ENCODE measurements around the gene WSCD2.

WSCD2 gene

DNA sequence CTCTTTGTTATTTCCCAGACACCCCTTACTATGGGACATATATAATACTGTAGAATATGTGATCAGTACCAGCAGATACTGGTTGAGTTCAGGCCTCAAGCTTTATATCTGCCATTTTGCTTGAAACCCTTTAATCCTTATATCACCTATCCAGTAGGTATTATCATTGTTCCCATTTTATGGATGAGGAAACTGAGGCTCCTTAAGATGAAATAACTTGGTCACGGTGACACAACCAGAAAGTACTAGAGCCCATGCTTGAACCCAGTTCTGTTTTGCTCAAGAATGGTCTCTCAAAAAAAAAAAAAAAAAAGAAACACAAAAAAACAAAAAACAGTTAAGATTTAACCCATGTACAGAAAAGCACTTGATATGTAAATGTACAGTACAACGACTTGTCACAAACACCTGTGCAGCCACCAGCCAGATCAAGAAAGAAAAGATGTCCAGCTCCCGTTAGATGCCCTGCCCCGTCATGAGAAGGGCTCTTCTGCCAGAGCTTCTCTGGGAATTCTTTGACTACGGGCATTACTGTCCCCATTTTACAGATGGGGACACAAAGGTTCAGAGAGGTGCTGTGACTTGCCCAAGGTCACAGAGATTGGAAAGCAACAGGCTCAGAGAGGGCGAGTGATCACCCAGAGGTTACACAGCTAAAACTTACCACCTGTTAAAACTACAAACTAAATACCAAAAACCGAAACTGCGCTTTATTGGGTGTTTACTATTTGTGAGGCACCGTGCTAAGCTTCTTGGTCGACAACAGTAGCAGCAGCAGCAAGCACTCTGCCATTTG lies 669 bp upstream of the WSCD2 start:
- DNase-seq (ENCODE audit: low read depth): no peak

DNA sequence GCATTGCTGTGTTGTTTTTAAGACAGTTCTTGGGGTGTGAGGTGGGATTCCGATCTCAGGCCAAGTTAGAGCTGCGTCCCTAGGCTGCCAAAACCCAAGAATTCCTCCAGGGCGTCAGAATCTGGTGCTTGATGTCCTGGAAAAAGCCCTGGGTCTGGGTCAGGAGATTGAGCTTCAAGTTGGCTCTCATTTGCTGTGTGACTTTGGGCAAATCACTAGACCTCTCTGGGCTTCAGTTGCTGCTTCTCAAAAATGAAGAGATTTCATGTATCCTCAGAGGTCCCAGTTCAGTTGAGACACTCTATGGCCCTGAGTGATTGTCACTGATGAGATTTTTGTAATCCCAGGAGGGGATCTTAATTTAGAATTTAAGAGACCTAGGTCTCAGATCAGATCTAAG lies 1.9 kb downstream of the WSCD2 start:
- DNase-seq (ENCODE audit: low read depth): no peak

DNA sequence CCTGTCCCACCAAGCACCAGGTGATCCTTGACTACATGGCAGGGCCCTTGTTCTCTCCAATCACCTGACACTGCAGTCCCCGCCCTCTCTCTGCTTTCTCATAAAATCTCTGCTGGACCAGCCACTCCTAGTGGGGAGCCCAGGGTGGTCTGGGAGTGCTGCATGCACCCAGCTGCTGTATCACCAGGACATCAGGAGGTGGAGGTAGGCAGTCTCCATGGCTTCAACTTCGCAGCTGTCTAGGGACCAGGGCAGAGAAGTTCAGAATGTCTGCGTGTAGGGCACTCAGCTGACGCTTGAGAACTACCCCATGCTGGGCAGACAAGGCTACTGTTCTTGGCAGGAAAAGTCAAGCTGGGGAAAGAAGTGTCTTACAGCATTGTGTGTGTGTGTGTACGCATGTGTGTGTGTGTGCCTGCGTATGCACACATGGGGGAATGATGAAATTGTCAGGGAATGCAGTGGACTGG lies 2.6 kb downstream of the WSCD2 start:
- no peak for DNase-seq (ENCODE audit: low read depth)

DNA sequence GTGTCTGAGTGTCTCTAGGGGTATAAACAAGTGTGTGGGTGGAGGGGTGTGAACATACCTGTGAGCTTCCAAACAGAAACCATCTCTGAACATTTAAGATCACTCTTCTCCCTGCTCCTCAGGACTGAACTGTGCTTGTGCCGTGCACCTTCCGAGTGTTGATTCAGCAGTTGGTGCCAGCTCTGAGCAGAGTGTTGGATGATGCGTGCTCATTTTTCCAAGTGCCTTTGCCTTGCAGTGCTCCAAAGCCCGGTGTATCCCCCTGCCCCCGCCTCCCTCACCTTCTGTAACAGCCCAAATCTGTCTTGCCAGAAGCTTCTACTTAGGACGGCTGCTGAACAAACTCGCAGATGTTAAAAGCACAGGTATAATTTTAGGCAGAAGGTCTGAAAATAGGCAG lies 4.4 kb downstream of the WSCD2 start:
- DNase-seq (ENCODE audit: low read depth): no peak

DNA sequence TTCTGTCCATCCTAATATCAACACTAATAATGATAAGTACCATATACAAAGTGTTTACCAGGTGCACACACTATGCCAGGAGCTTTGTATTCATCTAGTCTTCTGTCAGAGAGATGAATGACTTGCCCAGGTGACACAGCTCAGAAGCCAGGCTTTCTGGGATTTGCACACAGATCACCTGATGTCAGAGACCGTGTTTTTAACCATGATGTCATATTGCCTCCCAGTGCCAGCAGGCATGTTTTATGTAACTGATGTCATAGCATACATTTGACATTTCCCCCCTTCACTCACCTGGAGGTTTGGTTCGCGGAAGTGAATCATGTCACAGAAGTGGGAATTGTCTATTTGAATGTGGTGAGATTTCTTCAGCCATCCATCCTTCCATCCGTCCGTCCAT lies 5.7 kb downstream of the WSCD2 start:
- DNase-seq (ENCODE audit: low read depth): no peak

DNA sequence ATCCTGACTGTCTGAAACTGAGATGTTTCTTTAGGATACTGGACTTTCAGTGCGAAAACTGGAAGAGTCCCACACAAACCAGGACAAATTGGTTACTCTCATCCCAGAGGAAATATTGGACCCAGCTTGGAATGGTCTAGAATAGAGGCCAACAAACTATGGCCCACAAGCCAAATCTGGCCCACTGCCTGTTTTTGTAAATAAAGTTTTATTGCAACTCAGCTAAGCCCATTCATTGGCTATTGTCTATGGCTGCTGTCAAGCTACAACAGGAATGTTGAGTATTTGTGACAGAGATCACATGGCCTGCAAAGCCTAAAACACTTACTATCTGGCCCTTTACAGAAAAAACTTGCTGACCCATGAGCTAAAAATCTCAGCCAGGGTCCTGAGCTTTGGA lies 6.5 kb downstream of the WSCD2 start:
- DNase-seq (ENCODE audit: low read depth): no peak

DNA sequence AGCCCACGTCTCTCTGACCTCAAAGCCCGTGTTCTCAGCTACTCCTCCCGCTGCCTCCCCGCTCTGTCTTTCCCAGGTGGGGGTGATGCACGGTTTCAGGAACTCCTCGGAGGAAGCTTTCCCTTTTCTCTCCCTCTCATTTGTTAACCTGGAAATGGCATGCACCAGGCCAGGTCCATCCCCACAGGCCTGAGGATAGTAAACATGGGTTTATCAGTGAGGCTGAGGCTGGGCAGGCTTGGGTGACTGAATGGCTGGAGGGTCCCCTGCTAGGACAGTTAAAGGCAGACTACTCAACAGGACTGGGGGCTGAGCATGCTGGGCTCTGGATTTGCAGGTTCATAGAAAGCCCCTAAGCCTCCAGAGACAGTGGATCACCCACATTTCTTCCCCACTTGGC lies 7.6 kb downstream of the WSCD2 start:
- DNase-seq (ENCODE audit: low read depth): no peak

DNA sequence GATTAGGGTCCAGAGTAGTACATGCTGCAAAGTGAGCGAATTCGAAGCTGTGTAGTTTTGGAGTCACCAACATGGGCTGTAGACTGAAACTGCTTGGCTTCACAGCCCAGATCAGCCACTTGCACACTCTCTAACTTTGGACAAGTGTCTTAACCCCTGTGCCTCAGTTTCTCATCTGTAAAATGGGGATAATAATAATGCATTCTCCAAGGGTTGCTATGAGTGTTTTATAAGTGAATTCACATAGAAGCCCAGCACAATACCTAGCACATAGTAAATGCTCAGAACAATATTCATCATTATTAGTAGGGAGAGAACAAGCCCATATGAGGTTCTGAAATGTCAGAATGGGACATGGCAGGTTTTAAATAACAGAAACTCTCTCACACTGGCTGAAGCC lies 10.4 kb downstream of the WSCD2 start:
- no peak for DNase-seq (ENCODE audit: low read depth)

DNA sequence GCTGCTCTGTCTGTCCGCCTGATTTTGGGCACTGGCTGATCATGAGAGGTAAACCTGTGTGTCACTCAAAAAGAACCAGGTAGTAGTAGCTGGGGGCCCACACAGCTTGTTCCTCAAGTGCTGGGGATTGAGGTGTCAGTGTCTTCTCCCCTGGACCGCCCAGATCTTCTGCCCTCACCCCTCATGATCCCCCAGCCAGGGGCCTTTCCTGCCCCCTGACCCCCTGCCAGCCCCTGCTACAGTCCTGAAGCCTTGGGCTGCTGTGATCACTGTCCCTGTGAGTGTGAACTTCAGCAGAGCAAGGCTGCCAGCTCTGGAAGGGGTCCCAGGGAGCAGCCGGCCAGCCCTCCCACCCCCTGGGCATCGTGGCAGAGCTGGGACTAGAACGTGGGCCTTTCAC lies 11.4 kb downstream of the WSCD2 start:
- no peak for DNase-seq (ENCODE audit: low read depth)

DNA sequence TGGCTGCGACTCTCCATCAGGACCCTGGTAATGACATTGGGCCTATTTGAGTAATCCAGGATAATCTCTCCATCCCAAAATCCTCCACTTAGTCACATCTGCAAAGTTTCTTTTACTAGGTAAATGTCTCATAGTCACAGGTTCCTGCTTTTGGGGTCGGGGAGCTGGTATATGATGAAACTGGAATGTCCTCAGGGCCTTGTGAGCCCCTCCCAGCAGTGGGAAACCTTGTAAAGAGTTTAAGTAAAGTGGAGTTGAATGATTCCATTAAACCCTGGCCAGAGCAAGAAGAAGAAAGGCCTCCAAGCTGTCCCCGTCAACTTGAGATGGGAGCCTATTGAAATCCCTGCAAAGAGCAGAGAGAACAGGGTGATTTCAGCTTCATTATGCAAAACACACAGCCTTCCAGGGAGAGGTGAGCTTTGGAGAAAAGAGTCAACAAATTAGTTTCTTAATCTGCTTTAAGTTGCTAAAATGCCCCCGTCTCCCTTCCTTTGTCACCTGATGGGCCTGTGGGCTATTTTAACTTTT lies 12.6 kb downstream of the WSCD2 start:
- DNase-seq (ENCODE audit: low read depth): no peak

DNA sequence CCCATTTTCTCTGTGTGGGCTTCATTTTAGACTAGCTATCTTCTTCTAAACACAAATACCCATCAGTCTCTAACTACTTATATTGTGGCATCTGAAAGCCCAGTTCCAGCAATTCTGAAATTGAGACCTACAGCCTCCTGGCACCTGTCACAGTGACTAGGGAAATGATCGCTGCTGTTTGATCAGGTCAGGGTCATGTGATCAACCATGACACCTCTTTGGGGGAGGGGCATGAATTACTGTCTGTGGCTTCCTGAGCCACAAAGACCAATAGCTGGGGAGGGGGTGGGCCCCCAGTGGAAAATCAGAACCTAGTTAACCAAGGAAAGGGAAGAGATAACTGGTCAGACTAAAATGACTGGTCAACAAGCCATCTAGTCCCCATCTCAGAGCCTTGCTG lies 14.1 kb downstream of the WSCD2 start:
- DNase-seq (ENCODE audit: low read depth): no peak

DNA sequence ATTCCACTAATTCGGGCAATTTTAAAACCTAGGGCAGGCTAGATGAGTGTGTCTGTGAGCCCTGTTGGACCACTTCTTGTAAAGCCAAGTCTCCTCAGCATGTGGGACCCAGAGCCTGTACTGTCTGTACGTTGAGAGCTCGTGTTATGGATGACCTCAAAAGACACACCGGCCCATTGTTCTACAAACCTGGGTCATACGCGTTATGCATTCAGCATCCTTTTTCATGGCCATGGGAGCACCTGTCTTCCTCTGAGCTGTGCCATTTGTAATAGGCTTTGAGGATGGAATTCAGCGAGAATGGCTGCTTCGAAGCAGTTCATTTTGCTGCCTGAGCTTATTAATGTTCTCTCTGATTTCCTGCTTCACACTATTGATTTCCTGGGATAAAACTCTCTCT lies 15.0 kb downstream of the WSCD2 start:
- DNase-seq (ENCODE audit: low read depth): no peak

DNA sequence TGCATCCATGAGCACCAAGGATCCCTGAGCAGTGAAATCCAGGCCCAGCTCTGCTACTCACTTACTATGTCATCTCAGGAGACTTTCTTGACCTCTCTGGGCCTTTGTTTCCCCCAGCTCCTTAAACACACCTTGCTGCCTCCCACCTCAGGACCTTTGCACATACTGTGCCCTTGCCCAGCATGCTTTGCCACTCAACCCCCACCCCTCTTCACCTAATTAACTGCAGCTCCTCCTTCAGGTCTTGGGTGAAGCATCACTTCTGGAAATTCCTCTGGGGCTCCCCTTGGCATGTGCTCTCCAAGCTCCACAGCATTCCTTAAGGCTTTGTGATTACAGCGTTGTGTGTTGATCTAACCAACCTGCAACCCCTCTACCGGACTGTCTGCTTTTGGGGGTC lies 15.9 kb downstream of the WSCD2 start:
- no peak for DNase-seq (ENCODE audit: low read depth)

DNA sequence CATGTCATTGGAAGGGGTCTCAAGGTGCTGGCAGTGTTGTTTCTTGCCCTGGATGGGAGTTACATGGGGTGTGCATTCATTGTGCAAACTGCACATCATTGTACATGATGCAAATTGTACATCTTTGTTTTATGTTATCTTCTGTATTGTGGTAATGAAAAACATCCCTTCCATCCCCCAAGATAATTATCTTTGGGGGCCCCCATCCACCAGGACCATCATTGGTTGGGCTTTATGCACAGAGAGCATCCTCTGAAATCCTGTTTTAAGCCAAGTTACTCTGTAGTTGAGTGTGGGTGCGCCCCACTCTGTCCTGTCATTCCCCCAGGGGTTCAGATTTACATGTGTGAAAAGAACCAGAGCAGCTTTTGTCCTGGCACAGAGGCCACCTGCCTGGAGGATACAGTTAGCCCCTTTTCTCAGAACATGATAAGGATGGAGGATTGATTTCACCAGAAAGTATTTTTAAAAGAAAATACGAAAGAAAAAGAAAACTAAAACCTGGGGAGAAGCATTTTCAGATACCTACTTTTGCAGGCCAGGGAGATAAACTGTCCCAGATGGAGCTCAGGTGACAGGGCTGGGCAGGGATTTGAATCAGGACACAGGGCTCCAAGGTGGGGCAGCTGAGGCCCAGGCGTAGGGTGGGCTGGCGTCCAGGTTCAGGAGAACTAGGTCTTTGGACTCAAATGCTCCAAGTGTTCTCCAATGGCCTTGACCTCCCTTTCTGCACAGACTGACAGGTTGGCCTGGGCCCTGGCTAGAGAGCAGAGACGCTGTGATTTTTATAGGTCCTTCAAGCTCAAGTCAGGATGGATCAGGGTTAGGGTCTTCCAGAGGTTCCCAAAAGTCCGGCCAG lies 17.2 kb downstream of the WSCD2 start:
- DNase-seq (ENCODE audit: low read depth): no peak

DNA sequence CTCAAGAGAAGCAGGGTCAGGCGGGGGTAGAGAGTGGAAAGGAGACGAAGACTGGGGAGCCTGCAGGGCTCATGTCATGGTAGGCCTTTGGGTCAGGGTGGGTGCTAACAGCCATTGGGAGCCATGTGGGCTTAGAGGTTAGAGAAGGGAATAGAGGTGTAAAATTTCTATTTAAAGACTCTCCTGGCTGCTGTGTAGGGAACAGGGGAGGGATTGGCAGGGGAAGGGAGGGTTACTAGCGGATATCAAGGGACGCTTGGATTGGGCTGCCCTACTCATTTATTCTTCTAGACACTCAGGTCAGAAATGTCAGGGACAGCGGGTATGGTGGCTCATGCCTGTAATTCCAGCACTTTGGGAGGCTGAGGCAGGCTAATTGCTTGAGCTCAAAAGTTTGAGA lies 18.2 kb downstream of the WSCD2 start:
- no peak for DNase-seq (ENCODE audit: low read depth)

DNA sequence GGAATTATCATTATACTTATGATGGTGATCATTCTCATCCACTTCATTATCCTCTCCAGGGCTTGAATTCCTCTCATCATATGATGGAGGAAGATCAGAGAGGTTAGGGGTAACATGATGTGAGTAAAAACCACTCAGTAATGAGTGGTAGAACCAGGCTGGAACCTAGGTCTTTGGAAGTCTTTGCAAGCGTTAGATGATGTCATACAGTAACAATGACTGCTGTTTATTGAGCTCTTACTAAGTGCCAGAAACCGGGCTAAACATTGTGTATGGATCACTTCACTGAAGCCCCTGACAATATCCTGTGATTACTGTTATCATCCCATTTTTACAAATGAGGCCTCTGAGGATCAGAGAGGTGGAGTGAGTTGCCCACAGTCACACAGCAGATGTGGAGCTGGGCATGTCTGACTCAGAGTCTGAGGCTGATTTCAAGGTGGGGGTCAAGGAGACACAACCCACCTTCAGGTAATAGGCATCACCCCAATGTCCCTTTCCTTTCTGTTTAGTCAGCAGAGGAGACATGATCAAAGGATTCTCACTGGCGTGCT lies 19.5 kb downstream of the WSCD2 start:
- no peak for DNase-seq (ENCODE audit: low read depth)

DNA sequence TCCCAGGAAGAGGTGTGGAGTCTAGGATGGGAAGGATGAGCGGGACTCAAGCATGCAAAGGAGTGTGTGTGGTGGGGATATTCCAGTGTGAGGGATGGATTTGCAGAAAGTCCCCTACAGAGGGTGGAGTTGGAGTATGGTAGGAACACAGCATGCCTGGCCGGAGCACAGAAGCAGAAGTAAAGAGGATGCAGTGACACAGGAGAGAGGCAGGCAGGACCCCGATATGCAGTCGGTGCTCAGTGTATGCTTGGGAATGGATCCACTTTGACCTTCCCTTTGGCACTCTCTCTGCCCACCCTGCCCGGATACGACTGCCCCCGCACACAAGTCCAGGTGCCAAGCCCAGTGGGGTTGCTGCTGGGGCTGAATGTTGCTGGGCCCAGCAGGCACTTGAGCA lies 21.3 kb downstream of the WSCD2 start:
- DNase-seq (ENCODE audit: low read depth): no peak

DNA sequence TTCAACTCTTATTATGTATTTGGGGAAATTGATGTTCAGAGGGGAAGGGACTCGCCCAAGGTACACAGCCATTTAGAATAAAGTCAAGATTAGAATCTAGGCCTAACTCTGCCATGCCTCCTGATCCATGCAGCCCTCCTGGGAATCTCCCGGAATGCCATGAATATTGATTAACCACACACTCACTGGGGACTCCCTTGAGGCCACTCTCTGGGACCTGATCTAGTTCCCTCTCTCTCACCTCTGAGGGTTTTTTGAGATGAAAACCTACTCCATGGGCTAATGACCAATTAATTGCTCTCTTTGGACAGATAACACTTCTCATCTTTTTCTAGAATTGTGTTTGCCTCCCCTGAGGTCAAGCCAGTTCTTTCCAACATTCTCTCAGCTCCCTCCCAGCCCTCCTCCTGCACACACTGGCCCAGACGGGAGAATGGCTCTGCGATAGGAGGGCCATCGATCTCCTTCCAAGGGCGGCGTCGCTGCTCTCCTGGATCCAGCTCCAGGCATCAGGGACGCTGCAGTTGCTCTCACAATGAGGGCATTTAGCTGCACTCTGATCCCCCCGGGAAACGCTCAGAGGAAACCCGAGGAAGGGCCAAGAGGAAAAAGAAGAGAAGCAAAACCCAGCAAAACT lies 22.6 kb downstream of the WSCD2 start:
- DNase-seq (ENCODE audit: low read depth): no peak

DNA sequence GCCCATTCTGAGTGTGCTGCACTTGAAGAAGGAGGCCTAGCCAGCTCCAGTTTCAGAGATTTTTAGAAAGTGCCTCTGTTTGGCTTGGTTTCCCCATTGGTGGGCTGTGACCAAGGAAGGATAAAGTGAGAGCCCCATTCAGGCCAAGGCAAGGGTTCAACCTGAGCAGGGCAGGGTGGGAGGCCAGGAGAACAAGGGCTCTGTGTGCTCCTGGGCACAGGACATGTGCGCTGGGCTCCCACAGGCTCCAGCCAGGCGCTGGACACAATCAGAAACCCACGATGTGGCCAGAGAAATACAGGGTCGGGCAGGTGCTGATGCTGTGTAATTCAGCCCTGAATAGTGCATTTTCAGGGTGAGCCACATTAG lies 23.1 kb downstream of the WSCD2 start:
- no peak for DNase-seq (ENCODE audit: low read depth)

DNA sequence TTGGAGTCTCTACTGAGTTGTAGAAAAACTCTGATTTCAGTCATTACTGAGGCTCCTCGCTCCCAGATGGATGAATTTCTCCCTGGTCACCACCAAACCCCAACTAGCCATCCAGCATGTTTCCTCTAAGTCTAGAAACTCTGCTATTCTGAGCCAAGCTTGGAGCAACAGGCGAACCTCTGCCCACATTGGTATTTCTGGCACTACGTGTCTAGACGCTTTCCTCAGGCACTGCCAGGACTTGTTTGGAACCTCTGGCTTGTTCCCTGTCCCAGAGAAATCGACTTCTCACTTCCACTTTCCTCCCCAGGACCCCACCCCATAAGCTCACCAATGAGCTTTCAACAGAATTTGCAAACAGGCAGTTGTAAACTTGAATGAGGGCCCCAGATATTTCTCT lies 27.6 kb downstream of the WSCD2 start:
- no peak for DNase-seq (ENCODE audit: low read depth)

DNA sequence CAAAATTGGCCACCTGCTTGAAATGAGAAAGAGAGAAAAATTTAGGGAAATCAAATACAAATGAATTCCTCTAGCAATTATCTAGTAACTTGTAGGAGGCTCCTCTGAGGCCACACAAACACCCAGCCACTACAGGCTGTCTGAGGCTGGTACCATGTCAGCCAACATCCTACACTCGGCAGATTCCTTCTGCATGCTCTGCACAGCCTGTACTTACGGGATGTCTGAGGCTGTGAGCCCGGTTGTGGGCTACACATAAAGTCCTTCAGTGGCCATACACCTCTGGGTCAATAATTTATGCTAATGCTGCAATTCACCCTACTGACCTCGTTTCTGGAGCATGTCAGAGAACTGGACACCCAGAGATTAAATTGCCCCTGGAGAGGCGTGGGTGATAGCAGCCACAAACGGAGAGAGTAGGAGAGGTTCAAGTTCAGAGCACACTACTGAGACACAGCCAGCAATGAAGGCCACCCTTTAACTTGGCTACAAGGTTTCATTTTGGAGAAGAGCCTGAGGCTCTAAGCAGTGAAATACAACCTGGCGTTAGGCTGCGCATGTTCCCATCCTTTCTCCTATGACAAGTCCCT lies 28.9 kb downstream of the WSCD2 start:
- no peak for DNase-seq (ENCODE audit: low read depth)

DNA sequence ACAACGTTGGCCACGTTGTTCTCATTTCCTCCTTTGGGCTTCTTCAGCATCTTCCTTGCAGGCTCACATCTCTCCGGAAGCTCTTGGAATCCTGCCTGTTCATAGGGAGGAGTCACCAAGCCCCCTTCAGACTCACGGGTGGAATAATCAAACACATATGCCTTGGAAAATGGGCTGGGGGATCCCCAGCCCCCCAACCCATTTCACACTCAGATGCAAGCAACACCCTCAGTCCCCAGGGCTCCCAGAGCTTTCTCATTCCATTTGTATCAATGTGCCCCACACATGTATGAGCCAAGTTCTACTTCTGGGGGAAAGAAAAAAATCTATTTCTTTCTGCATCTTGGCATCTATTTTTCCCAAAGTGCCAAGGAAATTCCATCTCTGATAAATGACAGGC lies 33.1 kb downstream of the WSCD2 start:
- no peak for DNase-seq (ENCODE audit: low read depth)
